Fibroblast of lung (primary cell): ENCODE results near the gene SDS.

ENCODE experiments used
- CTCF ChIP-seq, 2 donors: IDR thresholded peaks in 1 of 2; conservative IDR thresholded peaks in 1 of 2; 1 replicate in 1 of 2; 2 replicates in 1 of 2; pipeline ENCODE4 v1.5.1; 2011 to 2012; ENCODE audit warnings: low read length in 2 of 2, control low read depth in 1 of 2, inconsistent platforms in 1 of 2, low read depth in 1 of 2, mild to moderate bottlenecking in 1 of 2
- EZH2 ChIP-seq: IDR thresholded peaks from 2 replicates; pipeline ENCODE4 v1.5.1; 2012; ENCODE audit warnings: low read length, control low read depth, mild to moderate bottlenecking; ENCODE audit errors: missing control alignments

GRCh38 chr12:113365639-113366395 is 37.9 kb downstream of the SDS start:
- TF ChIP-seq CTCF (conservative IDR thresholded peaks at IDR 0.05 in 1 of 2, IDR thresholded peaks at IDR 0.05 in 1 of 2; ENCODE audit: low read depth in 1 of 2, low read length in 2 of 2) = no peak
- TF ChIP-seq EZH2 = no peak
